ENCODE measurements around the gene IL4R. TPM values are rescaled to one million over a fixed set of nuclear protein-coding genes. Genes with fewer than 3 reads are reported as not detected.

The IL4R gene
- total and polyA plus RNA-seq, 5 donors = 12.3 to 51.0 (median 23.2) TPM

- DNase-seq = no peak
- H3K9me3 ChIP-seq (ENCODE audit: control insufficient read depth, low read length) = no peaks in the 10 kb centered on the region
- H3K4me3 ChIP-seq (ENCODE audit: low read length) = no peak overlapping the region
- H3K27ac ChIP-seq (ENCODE audit: low read length) = no peak overlapping the region
- intact Hi-C loops (cut with DNase I) = no loop called here
- no peaks in the 10 kb centered on the region for H3K4me1 ChIP-seq (ENCODE audit: control insufficient read depth, insufficient read depth, low read length)
- H3K27me3 ChIP-seq (ENCODE audit: control insufficient read depth, insufficient read depth) = no peaks in the 10 kb centered on the region
- no peak for ATAC-seq
- 87% methylated on average over 8 of the region's 8 CpGs for WGBS
These were observed 31.4 kb downstream of the IL4R start for GRCh38 chr16:27345201-27345600.

- intact Hi-C loops (cut with DNase I) = no loop called here
- Histone ChIP-seq H3K27ac (ENCODE audit: low read length) (no peak overlapping the region), H3K4me1 (ENCODE audit: control insufficient read depth, insufficient read depth, low read length) (no peaks in the 10 kb centered on the region), H3K27me3 (ENCODE audit: control insufficient read depth, insufficient read depth) (no peaks in the 10 kb centered on the region), H3K9me3 (ENCODE audit: control insufficient read depth, low read length) (no peaks in the 10 kb centered on the region), H3K4me3 (ENCODE audit: low read length) (no peak overlapping the region)
- no peak for ATAC-seq
- WGBS = 61% methylated on average over 5 of the region's 5 CpGs
- no peak for DNase-seq
These were observed 33.0 kb downstream of the IL4R start for GRCh38 chr16:27346819-27347218.

DNA sequence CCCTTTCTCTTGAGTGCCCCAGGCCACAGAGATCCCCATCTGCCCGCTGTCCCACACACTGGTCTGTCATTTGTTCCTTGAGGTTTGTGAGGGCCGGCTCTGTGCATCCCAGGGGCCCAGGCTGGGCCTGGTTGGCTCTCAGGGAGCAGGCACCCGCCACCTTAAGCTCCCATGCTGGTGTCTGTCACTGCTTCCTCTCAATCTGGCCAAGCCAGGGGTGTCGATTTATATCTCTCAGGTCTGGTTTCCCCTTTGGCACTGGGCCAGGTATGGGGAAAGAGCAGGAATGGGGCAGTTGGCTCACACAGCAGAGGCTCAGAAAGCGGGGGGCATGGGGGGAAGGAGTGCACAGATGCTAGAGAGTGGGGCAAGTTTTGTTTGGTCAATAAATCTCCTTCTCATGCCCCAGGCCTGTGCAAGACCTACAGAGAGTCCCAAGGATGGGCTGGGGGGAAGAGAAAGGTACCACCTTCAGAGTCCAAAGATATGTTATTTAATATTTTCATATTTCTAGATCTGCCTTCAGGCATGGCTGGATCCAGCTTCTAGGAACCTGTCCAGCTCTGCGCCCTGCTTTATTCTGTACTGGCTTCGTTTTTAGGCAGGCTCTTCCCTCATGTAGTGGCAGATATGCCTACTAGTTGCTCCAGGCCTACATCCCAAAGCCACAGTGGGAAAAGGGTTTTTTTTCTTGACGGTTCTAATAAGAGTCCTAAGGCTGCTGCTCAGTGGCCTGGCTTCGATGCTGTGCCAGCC is 34.3 kb downstream of the IL4R start:
- no peaks in the 10 kb centered on the region for H3K9me3 ChIP-seq (ENCODE audit: control insufficient read depth, low read length)
- no peak for ATAC-seq
- peak in 1 of 3 donors; percentile 41 for DNase-seq
- no peaks in the 10 kb centered on the region for H3K4me1 ChIP-seq (ENCODE audit: control insufficient read depth, insufficient read depth, low read length)
- 74% methylated on average over 9 of the region's 9 CpGs for WGBS
- H3K27me3 ChIP-seq (ENCODE audit: control insufficient read depth, insufficient read depth) = no peaks in the 10 kb centered on the region
- H3K4me3 ChIP-seq (ENCODE audit: low read length) = no peak overlapping the region
- intact Hi-C loops (cut with DNase I) = no loop called here
- no peak overlapping the region for H3K27ac ChIP-seq (ENCODE audit: low read length)

GRCh38 chr16:27349276-27349675 is 35.5 kb downstream of the IL4R start:
- Histone ChIP-seq H3K4me1 (ENCODE audit: control insufficient read depth, insufficient read depth, low read length) (no peaks in the 10 kb centered on the region), H3K4me3 (ENCODE audit: low read length) (no peak overlapping the region)

DNA sequence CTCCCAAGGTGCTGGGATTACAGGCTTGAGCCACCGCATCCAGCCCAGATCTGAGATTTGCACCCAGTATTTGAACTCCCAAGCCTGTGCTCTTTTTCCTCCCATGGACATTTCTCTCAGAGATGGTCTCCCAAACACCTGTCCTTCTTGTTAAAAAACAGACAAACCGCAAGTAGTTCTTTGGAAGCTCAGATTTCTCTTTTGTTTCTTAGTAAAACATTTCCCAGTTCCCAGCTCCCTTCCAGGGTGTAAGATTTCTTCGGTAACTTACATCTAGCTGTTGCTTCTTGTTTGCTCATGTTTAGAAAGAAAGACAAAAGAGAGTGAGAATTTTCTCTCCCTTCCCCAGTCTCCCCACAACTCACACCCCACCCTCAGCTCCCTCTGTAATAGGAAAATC is 36.2 kb downstream of the IL4R start:
- WGBS = 78% methylated on average over 3 of the region's 3 CpGs
- Histone ChIP-seq H3K27me3 (ENCODE audit: control insufficient read depth, insufficient read depth) (no peaks in the 10 kb centered on the region), H3K9me3 (ENCODE audit: control insufficient read depth, low read length) (no peaks in the 10 kb centered on the region), H3K4me1 (ENCODE audit: control insufficient read depth, insufficient read depth, low read length) (no peaks in the 10 kb centered on the region), H3K4me3 (ENCODE audit: low read length) (no peak overlapping the region), H3K27ac (ENCODE audit: low read length) (no peak overlapping the region)
- ATAC-seq (no peak), DNase-seq (no peak)
- intact Hi-C loops (cut with DNase I) = no loop called here

More at GRCh38 chr16:27349276-27349675, 35.5 kb downstream of the IL4R start:
- Histone ChIP-seq H3K27ac (ENCODE audit: low read length) (no peak overlapping the region), H3K9me3 (ENCODE audit: control insufficient read depth, low read length) (no peaks in the 10 kb centered on the region), H3K27me3 (ENCODE audit: control insufficient read depth, insufficient read depth) (no peaks in the 10 kb centered on the region)
- no peak for DNase-seq
- intact Hi-C loops (cut with DNase I) = no loop called here
- 96% methylated on average over 3 of the region's 3 CpGs for WGBS
- no peak for ATAC-seq

- DNase-seq (no peak), ATAC-seq (no peak)
- H3K4me3 ChIP-seq (ENCODE audit: low read length) = no peak overlapping the region
- no peak overlapping the region for H3K27ac ChIP-seq (ENCODE audit: low read length)
- 83% methylated on average over 6 of the region's 6 CpGs for WGBS
- no peaks in the 10 kb centered on the region for H3K27me3 ChIP-seq (ENCODE audit: control insufficient read depth, insufficient read depth)
- no peaks in the 10 kb centered on the region for H3K9me3 ChIP-seq (ENCODE audit: control insufficient read depth, low read length)
- intact Hi-C loops (cut with DNase I) = no loop called here
- no peaks in the 10 kb centered on the region for H3K4me1 ChIP-seq (ENCODE audit: control insufficient read depth, insufficient read depth, low read length)
These were observed 38.2 kb downstream of the IL4R start for GRCh38 chr16:27351989-27352388.

GRCh38 chr16:27353853-27354252 is 40.1 kb downstream of the IL4R start:
- H3K4me3 ChIP-seq (ENCODE audit: low read length) = no peak overlapping the region
- ATAC-seq (no peak), DNase-seq (no peak)
- intact Hi-C loops (cut with DNase I) = no loop called here
- H3K27ac ChIP-seq (ENCODE audit: low read length) = no peak overlapping the region
- no peaks in the 10 kb centered on the region for H3K4me1 ChIP-seq (ENCODE audit: control insufficient read depth, insufficient read depth, low read length)
- 88% methylated on average over 4 of the region's 4 CpGs for WGBS
- H3K9me3 ChIP-seq (ENCODE audit: control insufficient read depth, low read length) = no peaks in the 10 kb centered on the region
- H3K27me3 ChIP-seq (ENCODE audit: control insufficient read depth, insufficient read depth) = no peaks in the 10 kb centered on the region

- DNase-seq (peak; percentile 72 to 82 (median 79)), ATAC-seq (peak; percentile 51 to 71)
- Histone ChIP-seq H3K27me3 (ENCODE audit: control insufficient read depth, insufficient read depth) (no peaks in the 10 kb centered on the region), H3K27ac (ENCODE audit: low read length) (no peak overlapping the region), H3K9me3 (ENCODE audit: control insufficient read depth, low read length) (no peaks in the 10 kb centered on the region), H3K4me3 (ENCODE audit: low read length) (no peak overlapping the region), H3K4me1 (ENCODE audit: control insufficient read depth, insufficient read depth, low read length) (no peaks in the 10 kb centered on the region)
- intact Hi-C loops (cut with DNase I) = no loop called here
- 68% methylated on average over 12 of the region's 12 CpGs for WGBS
These were observed 41.8 kb downstream of the IL4R start for GRCh38 chr16:27355610-27356009.

DNA sequence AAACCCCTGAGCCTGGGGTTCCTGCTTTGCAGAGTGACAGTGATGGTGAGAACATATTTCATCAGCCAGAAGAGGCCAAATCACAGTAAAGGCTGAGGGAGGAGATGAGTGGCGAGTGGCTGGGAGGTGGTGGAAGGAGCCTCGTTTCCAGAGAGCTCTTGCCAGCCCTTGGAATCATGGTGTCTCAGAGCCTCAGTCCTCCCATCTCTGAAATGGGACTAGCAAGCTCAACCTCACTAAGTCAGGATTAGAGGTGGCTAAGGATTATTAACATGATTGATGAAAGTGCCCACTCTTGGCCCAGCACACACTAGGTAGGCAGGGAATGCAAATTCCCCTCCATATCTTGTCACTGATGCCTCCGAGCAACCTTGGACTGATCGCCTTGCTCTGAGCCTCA is 43.0 kb downstream of the IL4R start:
- ATAC-seq (no peak), DNase-seq (no peak)
- Histone ChIP-seq H3K27me3 (ENCODE audit: control insufficient read depth, insufficient read depth) (no peaks in the 10 kb centered on the region), H3K27ac (ENCODE audit: low read length) (no peak overlapping the region), H3K9me3 (ENCODE audit: control insufficient read depth, low read length) (no peaks in the 10 kb centered on the region), H3K4me3 (ENCODE audit: low read length) (no peak overlapping the region), H3K4me1 (ENCODE audit: control insufficient read depth, insufficient read depth, low read length) (no peaks in the 10 kb centered on the region)
- intact Hi-C loops (cut with DNase I) = no loop called here
- WGBS = 82% methylated on average over 4 of the region's 4 CpGs

DNA sequence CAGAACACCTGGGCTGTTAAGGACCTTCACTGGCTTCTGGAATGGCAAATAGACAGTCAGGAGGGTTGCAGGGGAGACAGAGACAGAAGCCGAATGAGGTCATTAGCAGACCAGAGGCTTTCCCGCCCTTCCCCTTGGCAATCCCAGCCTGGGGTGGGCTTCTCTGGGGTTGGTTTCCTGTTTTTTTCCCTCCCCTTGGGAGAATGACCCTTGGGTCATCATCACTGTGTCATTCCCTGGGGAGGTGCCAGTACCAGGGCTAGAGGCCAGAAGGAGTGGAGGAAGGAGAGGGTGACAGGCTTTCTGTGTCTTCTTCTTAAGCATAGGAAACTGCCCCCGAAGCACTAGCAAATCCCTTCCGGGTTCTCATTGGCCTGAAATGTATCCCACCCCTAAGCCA is 45.3 kb downstream of the IL4R start:
- no peak for ATAC-seq
- intact Hi-C loops (cut with DNase I) = no loop called here
- no peak overlapping the region for H3K27ac ChIP-seq (ENCODE audit: low read length)
- 81% methylated on average over 4 of the region's 4 CpGs for WGBS
- H3K4me1 ChIP-seq (ENCODE audit: control insufficient read depth, insufficient read depth, low read length) = no peaks in the 10 kb centered on the region
- no peak overlapping the region for H3K4me3 ChIP-seq (ENCODE audit: low read length)
- no peaks in the 10 kb centered on the region for H3K9me3 ChIP-seq (ENCODE audit: control insufficient read depth, low read length)
- DNase-seq = no peak
- H3K27me3 ChIP-seq (ENCODE audit: control insufficient read depth, insufficient read depth) = no peaks in the 10 kb centered on the region

- 81% methylated on average over 6 of the region's 6 CpGs for WGBS
- DNase-seq (no peak), ATAC-seq (no peak)
- Histone ChIP-seq H3K27me3 (ENCODE audit: control insufficient read depth, insufficient read depth) (no peaks in the 10 kb centered on the region), H3K27ac (ENCODE audit: low read length) (no peak overlapping the region), H3K4me3 (ENCODE audit: low read length) (no peak overlapping the region), H3K9me3 (ENCODE audit: control insufficient read depth, low read length) (no peaks in the 10 kb centered on the region), H3K4me1 (ENCODE audit: control insufficient read depth, insufficient read depth, low read length) (no peaks in the 10 kb centered on the region)
- intact Hi-C loops (cut with DNase I) = loop anchor here in 2 of 4 donors (10.0 kb wide), 2 partner anchors 125 to 185 kb away; no protein-coding TSS in a partner anchor
These were observed 45.8 kb downstream of the IL4R start for GRCh38 chr16:27359615-27360014.
